ENCODE results near the gene HOXC12.

HOXC12 gene

DNA sequence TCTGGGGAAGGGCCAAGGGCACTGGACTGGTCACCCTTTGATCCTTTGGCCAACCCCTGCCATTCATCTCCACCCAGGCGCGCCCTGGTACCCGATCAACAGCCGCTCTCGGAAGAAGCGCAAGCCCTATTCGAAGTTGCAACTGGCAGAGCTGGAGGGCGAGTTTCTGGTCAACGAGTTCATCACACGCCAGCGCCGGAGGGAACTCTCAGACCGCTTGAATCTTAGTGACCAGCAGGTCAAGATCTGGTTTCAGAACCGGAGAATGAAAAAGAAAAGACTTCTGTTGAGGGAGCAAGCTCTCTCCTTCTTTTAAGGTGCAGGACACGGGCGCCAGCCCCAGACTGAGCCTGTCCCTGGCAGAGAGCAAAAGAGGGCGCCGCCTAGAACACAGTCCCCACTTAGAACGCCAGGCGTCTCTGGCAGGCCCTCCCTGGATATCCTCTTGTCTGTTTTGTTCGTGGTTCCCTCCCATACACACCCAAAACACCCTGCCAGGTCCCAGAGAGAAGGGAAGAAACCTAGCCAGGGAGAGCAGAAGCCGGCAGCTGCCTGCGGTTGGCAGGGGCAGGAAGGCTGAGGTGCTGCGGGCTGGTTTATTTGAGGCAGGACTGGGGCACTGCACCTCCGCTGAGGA is 1.7 kb downstream of the HOXC12 start:
- Histone ChIP-seq H3K9me2 (replicated peaks; ENCODE audit: insufficient read depth, low read length) (no peaks in the 10 kb centered on the region), H3K4me1 (ENCODE audit: low read length) (0 out of 2 replicates have a peak, but pooled peaks cover 5% of the 10 kb centered on the region), H3K4me3 (ENCODE audit: low read length) (no peak overlapping the region), H4K20me1 (ENCODE audit: insufficient read depth, low read length) (no peaks in the 10 kb centered on the region), H3F3A (ENCODE audit: insufficient read depth, low read length) (no peaks in the 10 kb centered on the region), H3K36me3 (replicated peaks; ENCODE audit: insufficient read depth, low read length) (no peaks in the 10 kb centered on the region), H3K27ac (ENCODE audit: low read length) (no peak overlapping the region), H3K27me3 (replicated peaks; ENCODE audit: insufficient read depth, low read length) (peaks cover 99% of the 10 kb centered on the region), H3K4me2 (ENCODE audit: low read depth, low read length) (no peak overlapping the region), H3K9ac (ENCODE audit: low read length) (no peak overlapping the region), H2AFZ (ENCODE audit: low read length) (no peak overlapping the region), H3K79me2 (ENCODE audit: low read length) (no peaks in the 10 kb centered on the region), H3K9me3 (replicated peaks; ENCODE audit: insufficient read depth, low read length) (no peaks in the 10 kb centered on the region)
- no peak for TF ChIP-seq EZH2 (optimal IDR thresholded peaks at IDR 0.05; ENCODE audit: low read depth, low read length)
- TF ChIP-seq EZH2phosphoT487 (IDR thresholded peaks at IDR 0.05; ENCODE audit: low read length) = no peak
- no peak for DNase-seq

DNA sequence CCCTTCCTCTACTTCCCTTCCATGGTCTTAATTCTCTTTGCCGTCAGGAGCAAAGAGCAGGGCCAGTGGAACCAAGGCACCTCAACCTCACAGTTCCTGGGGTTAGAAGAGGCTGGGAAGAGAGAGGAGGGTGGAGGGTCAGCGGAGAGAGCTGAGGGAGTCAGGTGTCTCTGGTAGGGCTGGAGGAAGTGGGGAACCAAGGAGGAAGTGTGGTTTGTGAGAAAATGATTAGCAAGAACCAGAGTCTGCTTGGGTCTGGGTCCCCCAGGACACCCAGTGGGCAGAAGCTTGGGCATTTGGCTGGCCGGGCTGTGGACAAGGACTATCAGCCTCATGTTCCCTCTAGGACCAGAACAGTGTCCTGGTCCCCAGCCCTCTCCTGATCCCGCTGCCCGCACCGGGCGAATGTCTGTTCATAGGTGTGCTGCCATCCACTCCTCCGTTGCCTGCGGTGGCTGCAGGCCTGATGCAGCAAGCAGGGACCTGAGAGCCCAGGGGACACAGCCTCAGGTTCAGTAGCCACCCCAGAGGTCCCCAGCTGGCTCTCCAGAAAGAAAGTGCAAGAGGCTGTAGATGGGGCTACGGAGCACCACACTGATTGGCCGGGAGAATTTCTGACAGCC is 2.3 kb downstream of the HOXC12 start:
- H3K27ac ChIP-seq (ENCODE audit: low read length) = no peak overlapping the region
- no peak overlapping the region for H3K9ac ChIP-seq (ENCODE audit: low read length)
- TF ChIP-seq CTCF (IDR thresholded peaks at IDR 0.05; ENCODE audit: low read length) (no peak), EZH2phosphoT487 (IDR thresholded peaks at IDR 0.05; ENCODE audit: low read length) (no peak), EZH2 (optimal IDR thresholded peaks at IDR 0.05; ENCODE audit: low read depth, low read length) (no peak)
- H3K4me3 ChIP-seq (ENCODE audit: low read length) = no peak overlapping the region
- no peak for DNase-seq
- H3K79me2 ChIP-seq (ENCODE audit: low read length) = no peaks in the 10 kb centered on the region
- H3K4me1 ChIP-seq (ENCODE audit: low read length) = 0 out of 2 replicates have a peak, but pooled peaks cover 5% of the 10 kb centered on the region
- no peaks in the 10 kb centered on the region for H3K36me3 ChIP-seq (replicated peaks; ENCODE audit: insufficient read depth, low read length)
- no peaks in the 10 kb centered on the region for H3K9me3 ChIP-seq (replicated peaks; ENCODE audit: insufficient read depth, low read length)
- H3F3A ChIP-seq (ENCODE audit: insufficient read depth, low read length) = no peaks in the 10 kb centered on the region
- H3K4me2 ChIP-seq (ENCODE audit: low read depth, low read length) = no peak overlapping the region
- peaks cover 99% of the 10 kb centered on the region for H3K27me3 ChIP-seq (replicated peaks; ENCODE audit: insufficient read depth, low read length)
- H4K20me1 ChIP-seq (ENCODE audit: insufficient read depth, low read length) = no peaks in the 10 kb centered on the region
- H3K9me2 ChIP-seq (replicated peaks; ENCODE audit: insufficient read depth, low read length) = no peaks in the 10 kb centered on the region
- no peak overlapping the region for H2AFZ ChIP-seq (ENCODE audit: low read length)

DNA sequence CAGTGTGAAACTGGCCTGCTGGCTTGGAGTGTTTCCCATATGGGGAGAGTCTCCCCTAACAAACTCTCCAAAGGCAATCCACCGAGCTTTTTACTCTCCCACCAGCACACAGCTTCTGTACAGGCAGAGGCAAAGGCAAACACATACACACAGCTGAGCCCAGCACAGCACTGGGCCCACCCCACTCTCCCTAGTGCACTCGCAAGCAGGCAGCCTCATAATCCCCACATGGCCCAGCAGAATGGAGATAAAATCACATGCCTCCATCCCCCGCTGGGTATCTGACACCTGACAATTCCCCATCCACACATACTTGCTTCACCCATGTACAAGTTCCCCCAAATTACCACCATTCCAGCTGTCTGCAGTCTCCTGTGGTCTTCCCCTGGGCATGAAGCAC is 3.4 kb downstream of the HOXC12 start:
- Histone ChIP-seq H3K4me2 (ENCODE audit: low read depth, low read length) (no peak overlapping the region), H3F3A (ENCODE audit: insufficient read depth, low read length) (no peaks in the 10 kb centered on the region), H3K4me3 (ENCODE audit: low read length) (no peak overlapping the region), H4K20me1 (ENCODE audit: insufficient read depth, low read length) (no peaks in the 10 kb centered on the region), H3K27me3 (replicated peaks; ENCODE audit: insufficient read depth, low read length) (peaks cover 99% of the 10 kb centered on the region), H3K9me3 (replicated peaks; ENCODE audit: insufficient read depth, low read length) (no peaks in the 10 kb centered on the region), H3K9me2 (replicated peaks; ENCODE audit: insufficient read depth, low read length) (no peaks in the 10 kb centered on the region), H3K36me3 (replicated peaks; ENCODE audit: insufficient read depth, low read length) (no peaks in the 10 kb centered on the region), H3K9ac (ENCODE audit: low read length) (no peak overlapping the region), H3K4me1 (ENCODE audit: low read length) (0 out of 2 replicates have a peak, but pooled peaks cover 5% of the 10 kb centered on the region), H3K27ac (ENCODE audit: low read length) (no peak overlapping the region), H2AFZ (ENCODE audit: low read length) (no peak overlapping the region), H3K79me2 (ENCODE audit: low read length) (no peaks in the 10 kb centered on the region)
- no peak for DNase-seq
- no peak for TF ChIP-seq CTCF (IDR thresholded peaks at IDR 0.05; ENCODE audit: low read length)
- TF ChIP-seq EZH2phosphoT487 (IDR thresholded peaks at IDR 0.05; ENCODE audit: low read length) = no peak
- TF ChIP-seq EZH2 (optimal IDR thresholded peaks at IDR 0.05; ENCODE audit: low read depth, low read length) = no peak

DNA sequence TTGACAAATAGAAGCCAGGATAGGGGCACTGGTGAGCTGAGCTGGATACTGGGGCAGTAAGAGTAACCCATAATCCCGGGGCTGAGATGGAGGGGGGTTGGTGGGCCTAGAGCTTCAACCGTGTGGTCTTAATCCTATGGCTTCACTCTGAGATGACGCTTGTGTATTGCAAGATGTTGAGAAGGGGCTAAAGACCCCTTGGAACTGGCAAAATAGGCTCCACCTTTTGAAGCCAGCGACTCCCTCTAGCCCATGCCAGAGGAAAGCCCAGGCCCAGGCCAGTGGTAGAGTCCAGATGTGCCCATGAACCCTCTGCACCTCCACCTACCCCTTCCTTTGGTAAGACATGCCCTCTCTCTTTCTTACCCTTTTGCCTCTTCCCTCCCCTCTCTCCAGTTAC is 4.6 kb downstream of the HOXC12 start:
- Histone ChIP-seq H2AFZ (ENCODE audit: low read length) (no peak overlapping the region), H3K27ac (ENCODE audit: low read length) (no peak overlapping the region), H3F3A (ENCODE audit: insufficient read depth, low read length) (no peaks in the 10 kb centered on the region), H3K9ac (ENCODE audit: low read length) (no peak overlapping the region), H4K20me1 (ENCODE audit: insufficient read depth, low read length) (no peaks in the 10 kb centered on the region), H3K4me1 (ENCODE audit: low read length) (0 out of 2 replicates have a peak, but pooled peaks cover 5% of the 10 kb centered on the region), H3K9me2 (replicated peaks; ENCODE audit: insufficient read depth, low read length) (no peaks in the 10 kb centered on the region), H3K9me3 (replicated peaks; ENCODE audit: insufficient read depth, low read length) (no peaks in the 10 kb centered on the region), H3K36me3 (replicated peaks; ENCODE audit: insufficient read depth, low read length) (no peaks in the 10 kb centered on the region), H3K27me3 (replicated peaks; ENCODE audit: insufficient read depth, low read length) (peaks cover 99% of the 10 kb centered on the region), H3K4me3 (ENCODE audit: low read length) (no peak overlapping the region), H3K79me2 (ENCODE audit: low read length) (no peaks in the 10 kb centered on the region), H3K4me2 (ENCODE audit: low read depth, low read length) (no peak overlapping the region)
- DNase-seq = no peak
- no peak for TF ChIP-seq EZH2phosphoT487 (IDR thresholded peaks at IDR 0.05; ENCODE audit: low read length)

All from MM.1S (cell line).